ENCODE data around the gene CBFA2T2. TPM values are rescaled to one million over a fixed set of nuclear protein-coding genes. Genes with fewer than 3 reads are reported as not detected.

Gene CBFA2T2
- total RNA-seq, 2 experiments from 2014 or later: 10.2 to 10.9 TPM

DNA sequence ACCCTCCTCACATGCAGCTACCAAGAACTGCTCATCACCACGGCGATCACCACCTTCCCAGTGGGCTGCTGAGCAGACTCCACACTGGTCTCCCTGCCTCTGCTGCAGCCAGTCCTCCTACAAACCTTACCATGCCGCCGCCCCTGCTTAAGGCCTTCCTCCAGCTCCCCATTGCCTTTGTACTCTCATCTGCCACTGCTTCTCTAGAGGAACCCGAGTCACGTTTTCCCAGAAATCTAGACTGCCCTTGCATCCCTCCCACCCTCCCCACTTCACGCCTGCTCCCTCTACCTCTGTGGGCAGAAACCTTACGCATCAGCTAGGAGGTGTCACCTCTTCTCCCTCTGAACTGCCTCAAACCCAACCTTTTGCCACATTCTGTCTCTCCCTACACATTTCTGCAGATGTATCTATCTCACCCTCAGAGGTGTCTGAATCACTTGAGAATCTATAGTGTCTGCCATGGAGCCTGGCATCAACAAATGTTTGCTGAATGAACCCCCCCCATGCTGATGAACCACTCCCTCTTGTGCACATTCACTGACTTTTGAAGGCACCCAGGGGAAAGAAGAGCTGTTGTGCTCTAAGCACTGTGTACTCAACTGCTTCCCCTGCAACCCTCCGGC lies 191.9 kb downstream of the CBFA2T2 start:
- POLR2A ChIA-PET: interaction anchor here (0.9 to 12.5 kb wide), 4 partner anchors 13 to 50 kb away, joined by 3 to 262 read pairs (median 15); partner anchors contain the start of genes ACTL10, C20orf144, NECAB3 and PXMP4
- DNase-seq (peak; percentile 54), ATAC-seq (peak; percentile 7)
- peak overlapping the region; percentile 30 for H3K4me3 Mint-ChIP-seq
- no peaks in the 10 kb centered on the region for H3K27me3 Mint-ChIP-seq
- no peaks in the 10 kb centered on the region for H3K9me3 Mint-ChIP-seq
- TF ChIP-seq, protein P1, sequence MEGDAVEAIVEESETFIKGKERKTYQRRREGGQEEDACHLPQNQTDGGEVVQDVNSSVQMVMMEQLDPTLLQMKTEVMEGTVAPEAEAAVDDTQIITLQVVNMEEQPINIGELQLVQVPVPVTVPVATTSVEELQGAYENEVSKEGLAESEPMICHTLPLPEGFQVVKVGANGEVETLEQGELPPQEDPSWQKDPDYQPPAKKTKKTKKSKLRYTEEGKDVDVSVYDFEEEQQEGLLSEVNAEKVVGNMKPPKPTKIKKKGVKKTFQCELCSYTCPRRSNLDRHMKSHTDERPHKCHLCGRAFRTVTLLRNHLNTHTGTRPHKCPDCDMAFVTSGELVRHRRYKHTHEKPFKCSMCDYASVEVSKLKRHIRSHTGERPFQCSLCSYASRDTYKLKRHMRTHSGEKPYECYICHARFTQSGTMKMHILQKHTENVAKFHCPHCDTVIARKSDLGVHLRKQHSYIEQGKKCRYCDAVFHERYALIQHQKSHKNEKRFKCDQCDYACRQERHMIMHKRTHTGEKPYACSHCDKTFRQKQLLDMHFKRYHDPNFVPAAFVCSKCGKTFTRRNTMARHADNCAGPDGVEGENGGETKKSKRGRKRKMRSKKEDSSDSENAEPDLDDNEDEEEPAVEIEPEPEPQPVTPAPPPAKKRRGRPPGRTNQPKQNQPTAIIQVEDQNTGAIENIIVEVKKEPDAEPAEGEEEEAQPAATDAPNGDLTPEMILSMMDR (IDR thresholded peaks at IDR 0.05): no peak
- peaks cover 74% of the 10 kb centered on the region for H3K4me1 Mint-ChIP-seq (ENCODE audit: low read depth)
- CTCF ChIA-PET: interaction anchor here (0.9 to 7.6 kb wide), 4 partner anchors 11 to 192 kb away, joined by 3 to 71 read pairs (median 4); partner anchors contain the start of genes ACTL10, CBFA2T2 and ZNF341
- H3K27ac Mint-ChIP-seq: peak overlapping the region; percentile 86
- peaks cover 67% of the 10 kb centered on the region for H3K36me3 Mint-ChIP-seq (ENCODE audit: low read depth)
- intact Hi-C loops (cut with micrococcal nuclease): no loop called here

DNA sequence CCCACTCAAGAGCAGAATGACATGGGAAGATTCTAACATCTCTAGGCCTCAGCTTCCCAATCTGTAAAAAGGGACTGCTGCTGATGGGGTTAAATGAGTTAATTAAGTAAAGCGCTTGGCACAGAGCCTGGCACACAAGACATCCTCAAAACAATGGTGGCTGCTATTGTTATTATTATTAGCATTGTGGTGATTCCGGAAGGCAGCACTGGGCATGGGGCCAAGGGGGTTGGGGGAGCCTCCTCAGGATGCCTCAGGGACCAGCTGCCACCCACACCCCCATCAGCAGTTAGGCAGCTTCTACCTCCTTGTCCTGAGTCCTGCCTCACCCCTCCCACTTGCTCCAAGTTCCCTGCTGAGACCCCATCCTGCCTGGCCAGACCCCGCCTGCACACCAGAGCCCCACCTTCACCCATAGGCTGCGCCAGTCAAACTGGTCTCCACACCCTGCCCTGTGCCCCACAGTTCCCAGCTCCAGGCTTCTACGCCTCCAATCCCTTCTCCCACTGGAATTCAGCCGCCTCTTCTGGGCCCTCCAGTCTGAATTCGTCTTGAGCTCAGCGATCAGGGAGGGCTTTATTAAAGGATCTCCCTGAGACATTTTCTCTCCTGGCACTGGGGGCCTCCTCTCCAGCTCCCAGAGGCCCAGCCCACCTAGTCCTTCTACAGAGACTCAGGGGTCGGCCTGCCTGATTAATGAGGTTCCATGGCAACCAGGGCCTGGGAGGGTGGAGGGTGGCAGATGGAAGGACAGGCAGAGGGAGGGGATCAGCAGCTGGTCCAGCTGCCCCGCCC lies 194.8 kb downstream of the CBFA2T2 start:
- ATAC-seq: no peak
- no peaks in the 10 kb centered on the region for H3K27me3 Mint-ChIP-seq
- intact Hi-C loops (cut with micrococcal nuclease): loop anchor here (5.0 kb wide), 1 partner anchor 48 kb away; the partner anchor contains the start of gene ZNF341
- H3K4me1 Mint-ChIP-seq (ENCODE audit: low read depth): peaks cover 83% of the 10 kb centered on the region
- POLR2A ChIA-PET: interaction anchor here (0.9 to 12.5 kb wide), 4 partner anchors 16 to 48 kb away, joined by 5 to 262 read pairs (median 27); partner anchors contain the start of genes ACTL10, C20orf144, NECAB3 and PXMP4
- CTCF ChIA-PET: interaction anchor here (1.1 to 7.6 kb wide), 4 partner anchors 13 to 20 kb away, joined by 3 to 71 read pairs (median 6); partner anchors contain the start of gene ACTL10
- H3K4me3 Mint-ChIP-seq: peak overlapping the region; percentile 95
- TF ChIP-seq, protein P1 (IDR thresholded peaks at IDR 0.05): no peak
- H3K9me3 Mint-ChIP-seq: no peaks in the 10 kb centered on the region
- H3K36me3 Mint-ChIP-seq (ENCODE audit: low read depth): peaks cover 41% of the 10 kb centered on the region
- DNase-seq: no peak
- H3K27ac Mint-ChIP-seq: peak overlapping the region; percentile 92

GRCh38 chr20:33685328-33686099 lies 195.6 kb downstream of the CBFA2T2 start:
- H3K27ac Mint-ChIP-seq: peak overlapping the region; percentile 92
- peaks cover 81% of the 10 kb centered on the region for H3K4me1 Mint-ChIP-seq (ENCODE audit: low read depth)
- intact Hi-C loops (cut with micrococcal nuclease): loop anchor here (5.0 kb wide), 1 partner anchor 47 kb away; the partner anchor contains the start of gene ZNF341
- no peaks in the 10 kb centered on the region for H3K9me3 Mint-ChIP-seq
- peaks cover 34% of the 10 kb centered on the region for H3K36me3 Mint-ChIP-seq (ENCODE audit: low read depth)
- ChIA-PET CTCF (interaction anchor here (1.1 to 1.3 kb wide), 3 partner anchors 14 to 21 kb away, joined by 3 to 6 read pairs (median 6); no protein-coding TSS in a partner anchor), POLR2A (interaction anchor here (0.9 to 12.5 kb wide), 5 partner anchors 17 to 106 kb away, joined by 3 to 262 read pairs (median 27); partner anchors contain the start of genes ACTL10, C20orf144, NECAB3 and PXMP4)
- TF ChIP-seq, protein P1 (IDR thresholded peaks at IDR 0.05): no peak
- ATAC-seq: peak; percentile 52
- no peaks in the 10 kb centered on the region for H3K27me3 Mint-ChIP-seq
- H3K4me3 Mint-ChIP-seq: peak overlapping the region; percentile 95
- DNase-seq: peak; percentile 82

DNA sequence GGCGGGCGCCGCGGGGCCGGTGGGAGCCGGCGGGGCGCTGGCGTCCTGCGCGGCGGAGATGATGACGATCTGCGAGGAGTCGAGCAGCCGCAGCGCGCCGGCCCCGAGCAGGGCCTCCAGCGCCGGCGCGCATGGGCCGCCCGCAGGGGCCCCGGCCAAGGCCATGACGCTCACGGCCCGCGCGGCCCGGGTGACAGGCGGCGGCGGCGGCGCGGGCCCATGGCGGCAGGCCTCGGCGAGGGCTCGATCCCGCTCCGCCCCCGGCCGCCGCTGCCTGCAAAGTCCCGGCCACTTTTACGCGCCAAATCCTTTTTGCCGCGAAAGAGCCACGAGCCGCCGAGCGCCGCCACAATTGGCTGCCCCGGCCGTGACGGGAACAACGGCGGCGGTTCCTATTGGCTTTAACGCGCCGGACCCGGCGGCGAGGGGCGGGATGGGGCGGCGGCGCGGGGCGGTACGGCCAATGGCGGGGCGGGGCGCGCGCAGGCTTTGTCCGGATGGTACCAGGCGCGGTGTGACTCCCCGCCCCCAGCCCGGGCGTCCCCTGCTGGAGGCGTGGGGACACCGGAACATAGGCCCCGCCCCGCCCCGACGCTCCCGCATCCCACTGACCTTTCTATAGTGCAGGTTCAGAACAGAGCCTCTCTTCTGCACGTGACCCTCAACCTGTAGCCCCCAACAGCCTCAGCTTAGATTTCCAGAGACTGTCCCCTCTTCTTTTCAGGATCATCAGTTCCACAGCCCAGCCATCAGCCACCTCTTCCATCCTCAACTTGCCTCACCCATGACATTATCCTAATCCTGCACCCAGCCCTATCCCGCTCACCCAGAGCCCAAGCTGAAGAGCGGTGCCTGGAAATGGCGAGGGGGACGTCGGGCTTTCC lies 196.4 kb downstream of the CBFA2T2 start, which contains the start of gene E2F1:
Gene E2F1, minus strand, starts transcription at position 286 of the 884 bp plus-strand sequence. Its CDS starts 121 bp downstream, at position 165.
- ChIA-PET CTCF (interaction anchor here (1.0 to 2.0 kb wide), 6 partner anchors 8 to 46 kb away, joined by 3 to 8 read pairs (median 6); partner anchors contain the start of genes ACTL10, PXMP4 and ZNF341), POLR2A (interaction anchor here (0.9 to 12.5 kb wide), 9 partner anchors 10 to 105 kb away, joined by 3 to 262 read pairs (median 5); partner anchors contain the start of genes ACTL10, C20orf144, NECAB3 and PXMP4)
- Mint-ChIP-seq H3K36me3 (ENCODE audit: low read depth) (peaks cover 28% of the 10 kb centered on the region), H3K27me3 (no peaks in the 10 kb centered on the region), H3K9me3 (no peaks in the 10 kb centered on the region), H3K4me1 (ENCODE audit: low read depth) (peaks cover 73% of the 10 kb centered on the region), H3K27ac (peak within 1 kb of the TSS; percentile 92), H3K4me3 (peak within 1 kb of the TSS; percentile 95)
- DNase-seq (peak; percentile 97), ATAC-seq (peak; percentile 85)
- intact Hi-C loops (cut with micrococcal nuclease): loop anchor here (5.0 kb wide), 1 partner anchor 46 kb away; the partner anchor contains the start of gene ZNF341
- TF ChIP-seq, protein P1 (IDR thresholded peaks at IDR 0.05): no peak
